H9 (cell line): ENCODE measurements around the gene SLC48A1. TPM values are rescaled to one million over a fixed set of nuclear protein-coding genes. Genes with fewer than 3 reads are reported as not detected.

ENCODE experiments used
- DNase-seq: peaks from one replicate; pipeline ENCODE4 v3.0.0-alpha.2; 2017
- H2AFZ ChIP-seq: one replicate; pipeline ENCODE4 v1.6.1; 2013; ENCODE audit warnings: mild to moderate bottlenecking, low read length, control low read depth, moderate library complexity
- H2AK5ac ChIP-seq: 2 replicates; pipeline ENCODE4 v1.6.1; 2013; ENCODE audit warnings: low read length, control low read depth, mixed read lengths; ENCODE audit not compliant: insufficient read length
- H2BK120ac ChIP-seq: one replicate; pipeline ENCODE4 v1.6.1; 2013; ENCODE audit warnings: low read depth, mild to moderate bottlenecking, low read length, control low read depth, inconsistent platforms; ENCODE audit not compliant: poor library complexity, severe bottlenecking
- H2BK12ac ChIP-seq: 2 replicates; pipeline ENCODE4 v1.6.1; 2013; ENCODE audit warnings: low read length, control low read depth, mixed read lengths, low read depth; ENCODE audit not compliant: insufficient read length
- H2BK15ac ChIP-seq: 2 replicates; pipeline ENCODE4 v1.6.1; 2013; ENCODE audit warnings: low read depth, low read length, control low read depth
- H2BK20ac ChIP-seq: one replicate; pipeline ENCODE4 v1.6.1; 2013; ENCODE audit warnings: low read depth, mild to moderate bottlenecking, low read length, control low read depth, inconsistent platforms; ENCODE audit not compliant: poor library complexity, severe bottlenecking
- H2BK5ac ChIP-seq: 2 replicates; pipeline ENCODE4 v1.6.1; 2013; ENCODE audit warnings: low read length, control low read depth, mixed read lengths; ENCODE audit not compliant: insufficient read length
- H3K14ac ChIP-seq: 2 replicates; pipeline ENCODE4 v1.6.1; 2013; ENCODE audit warnings: low read length, control low read depth; ENCODE audit not compliant: insufficient read depth
- H3K18ac ChIP-seq: 2 replicates; pipeline ENCODE4 v1.6.1; 2013; ENCODE audit warnings: low read depth, mild to moderate bottlenecking, mixed read lengths, low read length, control low read depth; ENCODE audit not compliant: insufficient read length
- H3K23ac ChIP-seq: 2 replicates; pipeline ENCODE4 v1.6.1; 2013; ENCODE audit warnings: low read length, control low read depth, mixed read lengths, low read depth; ENCODE audit not compliant: insufficient read length
- H3K23me2 ChIP-seq: 2 replicates; pipeline ENCODE4 v1.6.1; 2013; ENCODE audit warnings: low read depth, mild to moderate bottlenecking, mixed read lengths, low read length, control low read depth; ENCODE audit not compliant: insufficient read length, poor library complexity, severe bottlenecking
- H3K27ac ChIP-seq: 2 replicates; pipeline ENCODE4 v1.5.1; 2013; ENCODE audit warnings: low read length, control low read depth, mixed read lengths, low read depth; ENCODE audit not compliant: insufficient read length
- H3K27me3 ChIP-seq: 2 replicates; pipeline ENCODE4 v1.6.1; 2013; ENCODE audit warnings: low read length, control low read depth, inconsistent platforms; ENCODE audit not compliant: insufficient read depth
- H3K4ac ChIP-seq: 2 replicates; pipeline ENCODE4 v1.6.1; 2013; ENCODE audit warnings: low read depth, mild to moderate bottlenecking, control low read depth, inconsistent platforms, low read length, moderate library complexity
- H3K4me1 ChIP-seq: 2 replicates; pipeline ENCODE4 v1.6.1; 2013; ENCODE audit warnings: low read length, control low read depth, inconsistent platforms; ENCODE audit not compliant: insufficient read depth
- H3K4me2 ChIP-seq: 2 replicates; pipeline ENCODE4 v1.6.1; 2013; ENCODE audit warnings: low read length, control low read depth, mixed read lengths; ENCODE audit not compliant: insufficient read length, insufficient read depth
- H3K56ac ChIP-seq: 2 replicates; pipeline ENCODE4 v1.6.1; 2013; ENCODE audit warnings: low read depth, mild to moderate bottlenecking, mixed read lengths, low read length, control low read depth; ENCODE audit not compliant: insufficient read length
- H3K79me1 ChIP-seq: 2 replicates; pipeline ENCODE4 v1.6.1; 2013; ENCODE audit warnings: low read depth, mild to moderate bottlenecking, moderate library complexity, low read length, control low read depth, inconsistent platforms; ENCODE audit not compliant: insufficient read depth, poor library complexity, severe bottlenecking
- H3K79me2 ChIP-seq: 2 replicates; pipeline ENCODE4 v1.6.1; 2013; ENCODE audit warnings: low read length, control low read depth, inconsistent platforms; ENCODE audit not compliant: insufficient read depth
- H3K9ac ChIP-seq: 2 replicates; pipeline ENCODE4 v1.6.1; 2013; ENCODE audit warnings: low read length, control low read depth, mixed read lengths; ENCODE audit not compliant: insufficient read length; ENCODE audit errors: extremely low read depth
- H3K9me3 ChIP-seq: one replicate; pipeline ENCODE4 v1.6.1; 2013; ENCODE audit warnings: low read depth, low read length, inconsistent platforms; ENCODE audit not compliant: control insufficient read depth
- H3T11ph ChIP-seq: one replicate; pipeline ENCODE4 v1.6.1; 2013; ENCODE audit warnings: mild to moderate bottlenecking, low read length, control low read depth, inconsistent platforms
- H4K20me1 ChIP-seq: one replicate; pipeline ENCODE4 v1.6.1; 2013; ENCODE audit not compliant: control insufficient read depth, insufficient read length, insufficient read depth
- H4K5ac ChIP-seq: 2 replicates; pipeline ENCODE4 v1.6.1; 2013; ENCODE audit warnings: low read depth, mild to moderate bottlenecking, mixed read lengths, low read length, control low read depth; ENCODE audit not compliant: insufficient read length
- H4K8ac ChIP-seq: replicated peaks from 2 replicates; pipeline ENCODE4 v1.6.1; 2013; ENCODE audit warnings: low read length, control low read depth, mixed read lengths, low read depth; ENCODE audit not compliant: insufficient read length
- H4K91ac ChIP-seq: 2 replicates; pipeline ENCODE4 v1.6.1; 2013; ENCODE audit warnings: low read depth, mild to moderate bottlenecking, moderate library complexity, mixed read lengths, low read length, control low read depth; ENCODE audit not compliant: insufficient read length
- H3K27ac Mint-ChIP-seq, 3 experiments: 2 replicates in 2 of 3; 3 replicates in 1 of 3; pipeline ENCODE4 v1.8.0; 2020 to 2021; ENCODE audit warnings: mixed read lengths in 3 of 3, mild to moderate bottlenecking in 1 of 3, moderate library complexity in 1 of 3
- H3K27me3 Mint-ChIP-seq: 2 replicates; pipeline ENCODE4 v1.8.0; 2021; ENCODE audit warnings: low read depth, mild to moderate bottlenecking, moderate library complexity, mixed read lengths
- H3K36me3 Mint-ChIP-seq, 3 experiments: 2 replicates in 2 of 3; 3 replicates in 1 of 3; pipeline ENCODE4 v1.8.0; 2020 to 2021; ENCODE audit warnings: low read depth in 3 of 3, mixed read lengths in 3 of 3; ENCODE audit not compliant: insufficient read depth in 1 of 3
- H3K4me1 Mint-ChIP-seq, 2 experiments: 2 replicates each; pipeline ENCODE4 v1.8.0; 2020; ENCODE audit warnings: mixed read lengths in 2 of 2
- H3K4me3 Mint-ChIP-seq, 2 experiments: 2 replicates in 1 of 2; 3 replicates in 1 of 2; pipeline ENCODE4 v1.8.0; 2020 to 2021; ENCODE audit warnings: mild to moderate bottlenecking in 2 of 2, mixed read lengths in 2 of 2, moderate library complexity in 1 of 2
- H3K9me3 Mint-ChIP-seq, 2 experiments: 2 replicates in 1 of 2; 3 replicates in 1 of 2; pipeline ENCODE4 v1.8.0; 2020; ENCODE audit warnings: mild to moderate bottlenecking in 2 of 2, mixed read lengths in 2 of 2, moderate library complexity in 1 of 2
- CTCF ChIP-seq: fragments of 200-600 bp; sonication (generic); conservative IDR thresholded peaks from 3 replicates; pipeline ENCODE4 v1.8.0; 2021; ENCODE audit warnings: antibody characterized with exemption, mild to moderate bottlenecking
- WGBS: extraction: QIAGEN DNeasy Blood & Tissue Kit; methylation state at CpG from one replicate; pipeline ENCODE4 v1.1.7; 2013; ENCODE audit warnings: missing lambda C conversion rate, low lambda C conversion rate, mixed read lengths; ENCODE audit not compliant: insufficient read length; ENCODE audit errors: extremely low coverage; 5-methylcytosine and 5-hydroxymethylcytosine counted together
- total RNA-seq: library from RNA; stranded (reverse); gene quantifications from 2 replicates; pipeline ENCODE4 v1.2.1, GENCODE V29; 2021

Gene SLC48A1
- total RNA-seq, 1 experiment from 2014 or later, result 10.6 TPM

- Mint-ChIP-seq H3K36me3 (peaks cover 0 to 2% (median 0%) of the 10 kb centered on the region in 3 experiments; a peak in 2 of 7 replicates), H3K27ac (no peak overlapping the region), H3K27me3 (peaks cover 7% of the 10 kb centered on the region), H3K4me3 (no peak overlapping the region), H3K9me3 (no peaks in the 10 kb centered on the region), H3K4me1 (peaks cover 26 to 37% of the 10 kb centered on the region in 2 experiments)
- no peaks in the 10 kb centered on the region for H3K79me2 ChIP-seq
- no peak overlapping the region for H4K91ac ChIP-seq
- H2BK20ac ChIP-seq, result no peak overlapping the region
- H2BK15ac ChIP-seq, result no peak overlapping the region
- H2BK120ac ChIP-seq, result no peak overlapping the region
- no peaks in the 10 kb centered on the region for H3K23me2 ChIP-seq
- H3K79me1 ChIP-seq, result no peaks in the 10 kb centered on the region
- TF ChIP-seq CTCF, result peak; percentile 98
- no peak overlapping the region for H3K56ac ChIP-seq
- no peak overlapping the region for H4K8ac ChIP-seq
- no peak overlapping the region for H3K4me2 ChIP-seq
- H4K5ac ChIP-seq, result no peak overlapping the region
- no peaks in the 10 kb centered on the region for H3K27me3 ChIP-seq
- no peaks in the 10 kb centered on the region for H3K9me3 ChIP-seq
- H3T11ph ChIP-seq, result no peak overlapping the region
- no peak overlapping the region for H3K23ac ChIP-seq
- H3K27ac ChIP-seq, result no peak overlapping the region
- H2BK5ac ChIP-seq, result no peak overlapping the region
- DNase-seq, result peak; percentile 82
- H3K14ac ChIP-seq, result no peak overlapping the region
- no CpG with 5 or more reads among the region's 7 CpGs for WGBS
- H2AK5ac ChIP-seq, result no peak overlapping the region
- peaks cover 3% of the 10 kb centered on the region; the same call in 1 of the 2 replicates for H3K4me1 ChIP-seq
- H2AFZ ChIP-seq, result no peak overlapping the region
- no peaks in the 10 kb centered on the region for H4K20me1 ChIP-seq
- H2BK12ac ChIP-seq, result no peak overlapping the region
- H3K18ac ChIP-seq, result no peak overlapping the region
- H3K4ac ChIP-seq, result no peak overlapping the region
- H3K9ac ChIP-seq, result no peak overlapping the region
These were observed 30.7 kb upstream of the SLC48A1 start for GRCh38 chr12:47742253-47742825.
